SU-DHL-6 (cell line): ENCODE measurements around the gene ZNF365.
"Not testable (repeated sequence)": the region's sequence is repeated elsewhere in the genome, so short reads cannot be mapped to it uniquely, and the experiment has no call there.

ENCODE experiments used
- H2AFZ ChIP-seq: fragments of 200-600 bp; sonication (generic); 2 replicates; pipeline ENCODE4 v1.6.1; 2014; ENCODE audit warnings: low read depth, mild to moderate bottlenecking, moderate library complexity, mixed read lengths, antibody characterized with exemption, low read length; ENCODE audit not compliant: severe bottlenecking
- H3F3A ChIP-seq: fragments of 200-600 bp; shearing (Covaris generic); 2 replicates; pipeline ENCODE4 v1.6.0; 2016; ENCODE audit warnings: antibody characterized with exemption, mild to moderate bottlenecking; ENCODE audit not compliant: insufficient read depth
- H3K27ac ChIP-seq: fragments of 200-600 bp; sonication (generic); 2 replicates; pipeline ENCODE4 v1.5.1; 2016; ENCODE audit warnings: low read depth, mild to moderate bottlenecking, low read length, moderate library complexity, mixed read lengths
- H3K27me3 ChIP-seq: fragments of 200-600 bp; sonication (generic), shearing (Covaris generic); 2 replicates; pipeline ENCODE4 v1.6.0; 2014; ENCODE audit warnings: mild to moderate bottlenecking, low read length
- H3K36me3 ChIP-seq: fragments of 200-600 bp; sonication (generic); 2 replicates; pipeline ENCODE4 v1.6.1; 2014; ENCODE audit warnings: mild to moderate bottlenecking, low read length, mixed read lengths
- H3K4me2 ChIP-seq: fragments of 300-600, 200-600 bp; shearing (Covaris generic), sonication (generic); 2 replicates; pipeline ENCODE4 v1.6.0; 2014; ENCODE audit warnings: low read length, low read depth, mild to moderate bottlenecking; ENCODE audit not compliant: poor library complexity, severe bottlenecking
- H3K4me3 ChIP-seq: fragments of 200-600 bp; sonication (generic); 2 replicates; pipeline ENCODE4 v1.5.1; 2014; ENCODE audit warnings: antibody characterized with exemption, low read length, mild to moderate bottlenecking, mixed read lengths; ENCODE audit not compliant: insufficient read depth, poor library complexity, severe bottlenecking
- H3K79me2 ChIP-seq: fragments of 200-600 bp; sonication (generic); 2 replicates; pipeline ENCODE4 v1.6.1; 2014; ENCODE audit warnings: mild to moderate bottlenecking, low read length, moderate library complexity; ENCODE audit not compliant: insufficient read depth
- H3K9ac ChIP-seq: fragments of 200-600 bp; sonication (generic); 2 replicates; pipeline ENCODE4 v1.7.0; 2014; ENCODE audit warnings: mild to moderate bottlenecking, low read length
- H3K9me2 ChIP-seq: fragments of 200-600 bp; sonication (generic); replicated peaks from 2 replicates; pipeline ENCODE4 v1.6.1; 2014; ENCODE audit warnings: low read length; ENCODE audit not compliant: insufficient read depth
- H3K9me3 ChIP-seq: fragments of 200-600 bp; sonication (generic); 2 replicates; pipeline ENCODE4 v1.6.1; 2014; ENCODE audit warnings: low read length, mixed read lengths; ENCODE audit not compliant: insufficient read depth
- H4K20me1 ChIP-seq: fragments of 200-600 bp; sonication (generic); 2 replicates; pipeline ENCODE4 v1.6.1; 2014; ENCODE audit warnings: low read depth, mild to moderate bottlenecking, antibody characterized with exemption, low read length, moderate library complexity, mixed read lengths
- CTCF ChIP-seq: fragments of 200-600 bp; sonication (generic); IDR thresholded peaks from one replicate; pipeline ENCODE4 v1.5.1; 2017; ENCODE audit warnings: antibody characterized with exemption, mild to moderate bottlenecking, low read length, moderate library complexity; ENCODE audit not compliant: insufficient read depth, poor library complexity, severe bottlenecking
- EZH2phosphoT487 ChIP-seq: fragments of 200-600 bp; sonication (generic), shearing (Covaris generic); conservative IDR thresholded peaks from 2 replicates; pipeline ENCODE4 v1.6.1; 2018; ENCODE audit warnings: mild to moderate bottlenecking, antibody characterized with exemption, low read length, moderate library complexity, mixed read lengths

Gene ZNF365

GRCh38 chr10:62352356-62352970 is 21.7 kb upstream of the ZNF365 start:
- no peak for TF ChIP-seq EZH2phosphoT487
- TF ChIP-seq CTCF: no peak
- no peaks in the 10 kb centered on the region for H3K9me3 ChIP-seq
- no peaks in the 10 kb centered on the region for H3K79me2 ChIP-seq
- H3K36me3 ChIP-seq: no peaks in the 10 kb centered on the region
- H3K9ac ChIP-seq: no peak overlapping the region
- no peaks in the 10 kb centered on the region for H3K9me2 ChIP-seq
- no peak overlapping the region for H2AFZ ChIP-seq
- H3K27ac ChIP-seq: no peak overlapping the region
- no peak overlapping the region for H3K4me2 ChIP-seq
- no peaks in the 10 kb centered on the region for H4K20me1 ChIP-seq
- no peaks in the 10 kb centered on the region for H3F3A ChIP-seq
- no peak overlapping the region for H3K4me3 ChIP-seq
- no peaks in the 10 kb centered on the region for H3K27me3 ChIP-seq

- H4K20me1 ChIP-seq: no peaks in the 10 kb centered on the region
- H3K9me2 ChIP-seq: no peaks in the 10 kb centered on the region
- no peaks in the 10 kb centered on the region for H3K9me3 ChIP-seq
- H2AFZ ChIP-seq: no peak overlapping the region
- H3F3A ChIP-seq: no peaks in the 10 kb centered on the region
- H3K36me3 ChIP-seq: no peaks in the 10 kb centered on the region
- no peak overlapping the region for H3K4me3 ChIP-seq
- TF ChIP-seq CTCF (no peak), EZH2phosphoT487 (no peak)
- H3K27me3 ChIP-seq: no peaks in the 10 kb centered on the region
- no peaks in the 10 kb centered on the region for H3K79me2 ChIP-seq
- H3K4me2 ChIP-seq: no peak overlapping the region
- H3K9ac ChIP-seq: no peak overlapping the region
- H3K27ac ChIP-seq: no peak overlapping the region
Measured at GRCh38 chr10:62354916-62355315, 19.3 kb upstream of the ZNF365 start.

- Histone ChIP-seq H3K9ac (no peak overlapping the region), H3F3A (no peaks in the 10 kb centered on the region), H3K4me3 (no peak overlapping the region), H3K27me3 (no peaks in the 10 kb centered on the region), H3K36me3 (no peaks in the 10 kb centered on the region), H3K9me3 (no peaks in the 10 kb centered on the region), H3K27ac (no peak overlapping the region), H3K4me2 (no peak overlapping the region), H3K9me2 (no peaks in the 10 kb centered on the region), H4K20me1 (no peaks in the 10 kb centered on the region), H2AFZ (no peak overlapping the region), H3K79me2 (no peaks in the 10 kb centered on the region)
- TF ChIP-seq CTCF (no peak), EZH2phosphoT487 (no peak)
Measured at GRCh38 chr10:62356447-62356846, 17.7 kb upstream of the ZNF365 start.

- not testable (repeated sequence) for H2AFZ ChIP-seq, H3K4me2 ChIP-seq, H3K9me3 ChIP-seq, H4K20me1 ChIP-seq, H3F3A ChIP-seq, H3K9me2 ChIP-seq, H3K4me3 ChIP-seq, H3K27ac ChIP-seq, H3K27me3 ChIP-seq, H3K9ac ChIP-seq, H3K79me2 ChIP-seq, H3K36me3 ChIP-seq
Measured at GRCh38 chr10:62358151-62358550, 16.0 kb upstream of the ZNF365 start.
